ENCODE measurements around the gene ENO3.

The ENO3 gene

GRCh38 chr17:4934173-4934979 is 16.5 kb upstream of the ENO3 start:
- TF ChIP-seq CTCF (IDR thresholded peaks at IDR 0.05): no peak

DNA sequence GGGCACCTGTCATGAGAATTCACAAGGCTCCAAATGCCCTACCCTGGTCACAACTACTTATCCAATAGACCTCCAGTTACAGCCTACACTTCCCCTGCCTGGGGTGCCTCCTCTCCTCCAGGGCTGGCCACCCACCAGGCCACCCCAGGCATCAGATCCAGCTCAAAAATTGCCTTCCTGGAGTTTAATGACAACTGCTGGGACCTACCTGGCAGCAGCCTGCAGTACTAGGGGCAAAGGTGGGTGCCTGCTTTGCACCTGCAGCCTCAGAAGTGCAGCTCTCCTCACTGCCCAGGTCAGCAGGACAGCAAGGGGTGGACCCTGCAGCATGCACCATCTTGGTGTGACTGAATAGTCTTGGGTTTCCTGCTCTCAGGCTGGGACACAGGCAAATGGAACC is 15.3 kb upstream of the ENO3 start:
- no peak for TF ChIP-seq CTCF (IDR thresholded peaks at IDR 0.05)

DNA sequence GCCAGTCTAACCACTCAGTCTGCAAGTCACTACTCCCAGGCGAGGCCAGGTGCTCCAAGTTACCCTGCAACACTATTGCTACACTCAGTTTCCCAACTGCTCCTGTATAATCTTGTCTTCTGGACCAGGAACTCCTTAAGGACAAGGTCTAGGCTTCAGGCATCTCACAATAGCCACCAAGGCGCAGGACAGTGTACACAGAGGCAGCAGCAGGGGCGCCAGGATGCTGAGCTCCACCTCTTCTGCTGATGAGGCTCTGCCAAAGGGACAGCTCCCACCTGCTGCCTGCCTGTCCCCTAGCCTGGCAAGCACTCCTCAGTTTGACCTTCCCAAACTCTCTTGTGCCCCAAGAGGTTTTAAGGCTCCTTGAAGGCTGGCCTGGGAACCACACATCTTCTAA is 14.5 kb upstream of the ENO3 start:
- TF ChIP-seq CTCF (IDR thresholded peaks at IDR 0.05): no peak

GRCh38 chr17:4937553-4937952 is 13.4 kb upstream of the ENO3 start:
- no peak for TF ChIP-seq CTCF (IDR thresholded peaks at IDR 0.05)

DNA sequence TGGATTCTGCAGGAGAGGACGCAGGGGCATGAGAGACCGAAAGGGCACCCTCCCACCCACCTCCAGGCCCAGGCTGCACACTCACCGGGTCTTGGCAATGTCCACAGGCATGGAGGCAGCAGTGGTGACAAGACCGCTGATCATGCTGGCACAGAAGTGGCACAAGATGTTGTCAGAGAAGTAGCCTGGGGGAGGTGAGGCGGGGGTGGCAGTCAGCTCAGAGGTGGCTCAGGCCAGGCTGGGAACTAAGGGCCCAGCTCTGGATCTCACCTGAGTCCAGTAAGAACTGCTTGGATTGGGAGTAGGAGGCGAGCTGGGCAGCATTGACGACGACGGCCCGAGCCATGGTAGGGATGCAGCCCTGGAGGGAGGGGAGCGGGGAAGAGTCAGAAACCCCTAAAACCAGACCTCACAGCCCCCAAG is 12.8 kb upstream of the ENO3 start:
- TF ChIP-seq CTCF (IDR thresholded peaks at IDR 0.05): no peak

GRCh38 chr17:4938688-4939545 is 12.0 kb upstream of the ENO3 start:
- no peak for TF ChIP-seq CTCF (IDR thresholded peaks at IDR 0.05)

DNA sequence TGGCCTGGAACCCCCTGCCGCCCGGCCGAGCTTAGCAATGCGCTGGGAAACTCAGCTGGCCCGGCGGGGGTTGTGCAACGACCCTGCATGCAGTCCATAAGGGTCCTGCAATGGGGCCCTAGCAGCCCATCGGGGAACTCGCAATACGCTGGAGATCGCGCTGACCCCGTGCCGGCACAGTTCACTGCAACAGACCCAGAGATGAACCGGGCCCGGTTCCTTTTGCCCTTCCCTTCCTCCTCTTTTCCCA is 11.4 kb upstream of the ENO3 start:
- TF ChIP-seq CTCF (IDR thresholded peaks at IDR 0.05): no peak

Data from LNCAP (cell line).